Measurements from ENCODE around the gene CCDC117.
A peak's percentile ranks its signal among the peaks of the same experiment; 100 is the strongest.
"Not testable (repeated sequence)": the region's sequence is repeated elsewhere in the genome, so short reads cannot be mapped to it uniquely, and the experiment has no call there.

CCDC117 gene, protein sequence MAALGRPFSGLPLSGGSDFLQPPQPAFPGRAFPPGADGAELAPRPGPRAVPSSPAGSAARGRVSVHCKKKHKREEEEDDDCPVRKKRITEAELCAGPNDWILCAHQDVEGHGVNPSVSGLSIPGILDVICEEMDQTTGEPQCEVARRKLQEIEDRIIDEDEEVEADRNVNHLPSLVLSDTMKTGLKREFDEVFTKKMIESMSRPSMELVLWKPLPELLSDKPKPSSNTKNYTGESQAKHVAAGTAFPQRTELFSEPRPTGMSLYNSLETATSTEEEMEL

DNA sequence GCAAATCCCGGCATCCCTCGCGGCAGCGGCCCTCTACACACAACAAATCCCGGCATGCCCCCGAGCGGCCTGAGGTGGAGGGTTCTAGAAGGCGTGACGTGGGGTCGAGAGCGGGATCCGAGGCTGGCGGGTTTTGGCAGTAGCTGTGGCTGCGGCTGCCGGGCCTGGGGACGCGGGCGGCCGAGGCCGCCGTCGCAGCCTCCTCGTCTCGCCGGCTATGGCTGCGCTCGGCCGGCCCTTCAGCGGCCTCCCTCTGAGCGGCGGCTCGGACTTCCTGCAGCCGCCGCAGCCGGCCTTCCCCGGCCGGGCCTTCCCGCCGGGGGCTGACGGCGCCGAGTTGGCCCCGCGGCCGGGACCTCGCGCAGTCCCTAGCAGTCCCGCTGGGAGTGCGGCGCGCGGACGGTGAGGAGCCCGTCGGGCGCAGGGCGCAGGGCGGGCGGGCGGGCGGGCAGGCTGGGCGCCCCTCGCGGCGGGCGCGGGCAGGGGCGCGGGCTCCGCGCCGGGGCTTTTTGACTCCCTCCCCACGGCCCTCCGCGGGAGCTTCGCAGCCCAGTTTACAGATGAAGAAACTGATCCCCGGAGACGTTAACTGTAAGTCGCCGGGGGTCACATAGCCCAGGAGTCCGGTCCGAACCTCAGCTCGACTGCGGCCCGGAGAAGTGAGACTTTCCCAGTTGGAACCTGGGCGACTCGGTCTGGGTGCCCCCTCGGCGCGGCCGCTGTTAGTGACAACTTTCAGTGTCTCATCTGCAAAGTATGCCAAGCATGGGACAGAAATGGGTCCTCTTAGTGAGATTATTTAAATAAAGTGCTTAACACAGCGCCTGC lies at the start of gene CCDC117:
Gene CCDC117 (plus strand): TSS at position 63 of the 828 bp plus-strand sequence. CDS start 155 bp downstream, at position 218.
- ATAC-seq (peak; percentile 92), DNase-seq (peak; percentile 89 to 95)
- H3K4me3 Mint-ChIP-seq = peak within 1 kb of the TSS; percentile 91 to 93
- peaks cover 32% of the 10 kb centered on the region for H3K4me1 Mint-ChIP-seq
- H3K27ac Mint-ChIP-seq = peak within 1 kb of the TSS; percentile 98
- no peaks in the 10 kb centered on the region for H3K27me3 Mint-ChIP-seq
- H3K9me3 Mint-ChIP-seq = no peaks in the 10 kb centered on the region

DNA sequence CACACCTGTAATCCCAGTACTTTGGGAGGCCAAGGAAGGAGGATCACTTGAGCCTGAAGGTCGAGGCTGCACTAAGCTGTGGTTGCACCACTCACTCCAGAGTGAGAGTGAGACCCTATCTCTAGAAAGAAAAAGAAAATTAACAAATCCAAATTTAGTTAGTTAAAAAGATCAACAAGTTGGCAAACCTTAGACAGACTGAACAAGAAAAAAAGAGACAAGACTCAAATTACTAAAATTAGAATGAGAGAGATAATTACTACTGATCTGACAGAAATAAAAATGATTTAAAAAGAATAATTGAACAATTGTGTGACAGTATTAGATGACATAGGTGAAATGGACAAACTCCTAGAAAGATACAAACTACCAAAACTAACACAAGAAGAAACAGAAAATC lies 44.5 kb upstream of the CCDC117 start:
- Mint-ChIP-seq H3K4me1 (no peaks in the 10 kb centered on the region), H3K9me3 (no peaks in the 10 kb centered on the region), H3K4me3 (no peak overlapping the region), H3K27ac (no peak overlapping the region), H3K27me3 (no peaks in the 10 kb centered on the region)
- no peak for DNase-seq
- ATAC-seq = no peak

DNA sequence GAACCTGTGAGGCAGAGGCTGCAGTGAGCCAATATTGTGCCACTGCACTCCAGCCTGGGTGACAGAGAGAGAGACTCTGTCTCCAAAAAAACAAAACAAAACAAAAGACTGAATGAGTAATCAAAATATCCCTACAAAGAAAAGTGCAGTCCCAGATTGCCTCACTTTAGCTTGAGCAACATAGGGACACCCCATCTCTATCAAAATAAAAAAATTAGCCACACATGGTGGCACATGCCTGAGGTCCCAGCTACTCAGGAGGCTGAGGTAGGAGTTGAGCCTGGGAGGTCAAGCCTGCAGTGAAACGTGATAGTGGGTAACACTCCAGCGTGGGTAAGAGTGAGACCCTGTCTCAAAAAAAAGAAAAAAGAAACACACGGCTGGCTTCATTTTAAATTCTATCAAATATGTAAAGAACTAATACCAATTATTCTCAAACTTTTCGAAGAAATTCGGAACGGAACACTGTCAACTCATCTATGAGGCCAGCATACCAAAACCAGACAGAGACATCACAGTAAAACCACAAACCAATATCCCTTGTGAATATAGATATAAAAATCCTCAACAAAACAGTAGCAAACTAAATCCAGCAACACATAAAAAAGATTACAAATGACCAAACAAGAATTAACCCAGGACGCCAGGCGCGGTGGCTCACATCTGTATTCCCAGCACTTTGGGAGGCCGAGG lies 43.7 kb upstream of the CCDC117 start:
- Mint-ChIP-seq H3K4me3 (no peak overlapping the region), H3K9me3 (no peaks in the 10 kb centered on the region), H3K27me3 (no peaks in the 10 kb centered on the region), H3K27ac (no peak overlapping the region), H3K4me1 (no peaks in the 10 kb centered on the region)
- DNase-seq = no peak
- no peak for ATAC-seq

DNA sequence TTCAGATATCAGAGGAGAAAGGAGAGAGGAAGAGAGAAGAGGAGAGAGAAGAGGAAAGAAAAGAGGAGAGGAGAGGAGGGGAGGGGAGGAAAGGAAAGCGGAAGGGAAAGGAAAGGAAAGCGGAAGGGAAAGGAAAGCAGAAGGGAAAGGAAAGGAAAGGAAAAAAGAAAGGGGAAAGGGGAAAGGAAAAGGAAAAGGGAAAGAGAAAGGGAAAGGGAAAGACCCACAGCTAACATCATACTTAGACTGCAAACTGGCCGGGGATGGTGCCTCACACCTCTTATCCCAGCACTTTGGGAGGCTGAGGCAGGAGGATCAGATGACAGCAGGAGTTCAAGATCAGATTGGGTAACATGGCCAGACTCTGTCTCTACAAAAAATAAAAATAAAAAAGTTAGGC lies 42.3 kb upstream of the CCDC117 start:
- no peak for ATAC-seq
- Mint-ChIP-seq H3K27ac (peak overlapping the region; percentile 5 to 94), H3K4me3 (no peak overlapping the region), H3K4me1 (no peaks in the 10 kb centered on the region), H3K27me3 (no peaks in the 10 kb centered on the region), H3K9me3 (no peaks in the 10 kb centered on the region)
- DNase-seq = no peak

- no peaks in the 10 kb centered on the region for H3K9me3 Mint-ChIP-seq
- H3K27ac Mint-ChIP-seq = no peak overlapping the region
- no peaks in the 10 kb centered on the region for H3K27me3 Mint-ChIP-seq
- no peaks in the 10 kb centered on the region for H3K4me1 Mint-ChIP-seq
- DNase-seq (no peak), ATAC-seq (no peak)
- H3K4me3 Mint-ChIP-seq = no peak overlapping the region
These were observed 38.1 kb upstream of the CCDC117 start for GRCh38 chr22:28734393-28734792.

- ATAC-seq (no peak), DNase-seq (no peak)
- Mint-ChIP-seq H3K27me3 (no peaks in the 10 kb centered on the region), H3K27ac (peak overlapping the region in 1 of 2 donors; percentile 15), H3K4me3 (no peak overlapping the region), H3K4me1 (no peaks in the 10 kb centered on the region), H3K9me3 (no peaks in the 10 kb centered on the region)
These were observed 36.0 kb upstream of the CCDC117 start for GRCh38 chr22:28736301-28737155.

DNA sequence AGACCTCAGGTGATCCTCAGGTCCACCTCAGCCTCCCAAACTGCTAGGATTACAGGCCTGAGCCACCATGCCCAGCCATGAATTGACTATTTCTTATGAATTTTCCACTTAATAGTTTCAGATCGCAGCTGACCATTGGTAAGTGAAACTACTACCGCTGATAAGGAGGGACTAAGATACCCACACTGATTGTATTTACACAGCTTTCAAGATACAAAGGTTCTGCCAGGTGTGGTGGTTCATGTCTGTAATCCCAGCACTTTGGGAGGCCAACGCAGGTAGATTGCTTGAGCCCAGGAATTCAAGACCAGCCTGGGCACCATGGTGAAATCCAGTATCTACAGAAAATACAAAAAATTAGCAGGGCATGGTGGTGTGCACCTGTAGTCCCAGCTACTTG lies 34.8 kb upstream of the CCDC117 start:
- H3K9me3 Mint-ChIP-seq = no peaks in the 10 kb centered on the region
- no peak for DNase-seq
- H3K27ac Mint-ChIP-seq = no peak overlapping the region
- H3K4me3 Mint-ChIP-seq = no peak overlapping the region
- H3K27me3 Mint-ChIP-seq = no peaks in the 10 kb centered on the region
- peaks cover 5% of the 10 kb centered on the region for H3K4me1 Mint-ChIP-seq
- ATAC-seq = no peak

DNA sequence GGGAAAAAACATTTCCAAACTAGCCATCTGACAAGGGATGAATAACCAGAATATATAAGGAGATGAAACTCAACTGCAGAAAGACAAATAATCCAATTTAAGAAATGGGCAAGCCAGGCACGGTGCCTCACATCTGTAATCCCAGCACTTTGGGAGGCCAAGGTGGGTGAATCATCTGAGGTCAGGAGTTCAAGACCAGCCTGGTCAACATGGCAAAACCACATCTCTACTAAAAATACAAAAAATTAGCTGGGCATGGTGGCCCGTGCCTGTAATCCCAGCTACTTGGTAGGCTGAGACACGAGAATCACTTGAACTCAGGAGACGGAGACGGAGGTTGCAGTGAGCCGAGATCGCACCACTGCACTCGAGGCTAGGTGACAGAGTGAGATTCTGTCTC lies 33.6 kb upstream of the CCDC117 start:
- not testable (repeated sequence) for H3K27ac Mint-ChIP-seq, H3K9me3 Mint-ChIP-seq

GRCh38 chr22:28741200-28741784 lies 31.2 kb upstream of the CCDC117 start:
- no peak for ATAC-seq
- Mint-ChIP-seq H3K27ac (peak overlapping the region; percentile 90 to 94), H3K4me1 (peaks cover 20% of the 10 kb centered on the region)

More for the DNA sequence above, 33.6 kb upstream of the CCDC117 start:
- DNase-seq, H3K4me3 Mint-ChIP-seq, ATAC-seq, H3K27me3 Mint-ChIP-seq: not testable (repeated sequence)
- H3K4me1 Mint-ChIP-seq = peaks cover 17% of the 10 kb centered on the region

GRCh38 chr22:28741785-28742561 lies 30.5 kb upstream of the CCDC117 start, which contains the start of the genes CHEK2 and HSCB:
Gene CHEK2 (minus strand): TSS chr22:28741820. CDS start chr22:28734721, 7,099 bp downstream.
Gene HSCB (plus strand): TSS chr22:28742039. CDS start chr22:28742096, 57 bp downstream.
- Mint-ChIP-seq H3K4me3 (peak within 1 kb of the TSS; percentile 78 to 84), H3K4me1 (peaks cover 20% of the 10 kb centered on the region), H3K9me3 (no peaks in the 10 kb centered on the region), H3K27me3 (no peaks in the 10 kb centered on the region), H3K27ac (peak within 1 kb of the TSS; percentile 90 to 94)
- peak; percentile 96 for ATAC-seq
- peak; percentile 95 to 99 for DNase-seq

More at GRCh38 chr22:28741200-28741784, 31.2 kb upstream of the CCDC117 start:
- no peak for DNase-seq
- Mint-ChIP-seq H3K4me3 (peak overlapping the region; percentile 78 to 84), H3K27me3 (no peaks in the 10 kb centered on the region), H3K9me3 (no peaks in the 10 kb centered on the region)

- Mint-ChIP-seq H3K27ac (peak overlapping the region; percentile 69 to 94), H3K27me3 (no peaks in the 10 kb centered on the region), H3K4me1 (peaks cover 20% of the 10 kb centered on the region), H3K9me3 (no peaks in the 10 kb centered on the region), H3K4me3 (peak overlapping the region; percentile 78 to 84)
- DNase-seq = no peak
- ATAC-seq = no peak
These were observed 29.9 kb upstream of the CCDC117 start for GRCh38 chr22:28742562-28742962.

DNA sequence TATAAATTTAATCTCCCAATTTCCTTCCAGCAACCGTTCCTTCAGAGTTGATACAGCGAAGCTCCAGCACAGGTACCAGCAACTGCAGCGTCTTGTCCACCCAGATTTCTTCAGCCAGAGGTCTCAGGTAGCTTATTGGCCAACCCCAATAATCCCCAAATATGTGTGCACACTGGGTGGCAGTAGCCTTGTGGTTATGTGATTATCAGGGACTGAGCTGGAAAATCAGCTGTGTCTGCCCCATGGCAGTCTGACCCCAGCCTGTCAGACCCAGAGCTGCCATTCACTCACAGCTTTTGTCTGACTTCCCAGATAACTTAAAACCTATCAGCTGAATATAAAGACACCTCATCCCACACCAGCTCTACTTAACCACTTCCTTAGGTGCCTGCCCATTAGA lies 28.6 kb upstream of the CCDC117 start:
- Mint-ChIP-seq H3K27ac (peak overlapping the region in 1 of 2 donors; percentile 8), H3K9me3 (no peaks in the 10 kb centered on the region), H3K27me3 (no peaks in the 10 kb centered on the region), H3K4me1 (peaks cover 20% of the 10 kb centered on the region), H3K4me3 (no peak overlapping the region)
- DNase-seq (no peak), ATAC-seq (no peak)

- no peak for DNase-seq
- H3K9me3 Mint-ChIP-seq = no peaks in the 10 kb centered on the region
- H3K4me1 Mint-ChIP-seq = peaks cover 9% of the 10 kb centered on the region
- H3K27ac Mint-ChIP-seq = no peak overlapping the region
- no peaks in the 10 kb centered on the region for H3K27me3 Mint-ChIP-seq
- H3K4me3 Mint-ChIP-seq = no peak overlapping the region
- ATAC-seq = no peak
These were observed 22.0 kb upstream of the CCDC117 start for GRCh38 chr22:28750471-28750881.

GRCh38 chr22:28754512-28754911 lies 18.0 kb upstream of the CCDC117 start:
- H3K4me3 Mint-ChIP-seq, H3K27ac Mint-ChIP-seq: not testable (repeated sequence)

More at GRCh38 chr22:28754512-28754911, 18.0 kb upstream of the CCDC117 start:
- H3K27me3 Mint-ChIP-seq, H3K9me3 Mint-ChIP-seq, H3K4me1 Mint-ChIP-seq, DNase-seq, ATAC-seq: not testable (repeated sequence)

All from stimulated activated naive CD8-positive, alpha-beta T cell treated with anti-CD3 and anti-CD28 coated beads, Interleukin-15, amount 100 ng/mL, for 72 hours (primary cell).